ENCODE results near the gene TP63.

Gene TP63

DNA sequence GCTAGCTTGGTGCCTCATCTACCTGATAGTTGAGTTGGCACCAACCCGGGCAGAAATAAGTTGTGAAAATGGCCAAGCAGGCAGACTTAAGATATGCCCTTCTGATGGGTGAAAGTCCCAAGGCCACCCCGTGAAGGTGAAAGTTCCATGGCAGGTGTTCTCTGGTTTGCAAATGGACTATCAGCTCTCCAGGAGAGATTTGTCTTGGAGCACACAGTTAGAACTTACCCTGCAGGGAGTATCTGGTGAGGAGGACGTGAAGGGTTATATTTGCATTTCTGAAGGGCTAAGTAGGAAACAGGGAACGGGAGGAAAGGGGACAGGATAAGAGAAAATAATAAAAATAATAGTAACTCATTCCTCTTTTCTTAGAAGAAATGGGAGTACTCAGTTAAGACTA lies 220.5 kb downstream of the TP63 start:
- no peak for DNase-seq (ENCODE audit: low read depth)
- no peak overlapping the region for H3K4me3 ChIP-seq (ENCODE audit: control insufficient read depth, low read depth, low read length)
- TF ChIP-seq, protein P1, sequence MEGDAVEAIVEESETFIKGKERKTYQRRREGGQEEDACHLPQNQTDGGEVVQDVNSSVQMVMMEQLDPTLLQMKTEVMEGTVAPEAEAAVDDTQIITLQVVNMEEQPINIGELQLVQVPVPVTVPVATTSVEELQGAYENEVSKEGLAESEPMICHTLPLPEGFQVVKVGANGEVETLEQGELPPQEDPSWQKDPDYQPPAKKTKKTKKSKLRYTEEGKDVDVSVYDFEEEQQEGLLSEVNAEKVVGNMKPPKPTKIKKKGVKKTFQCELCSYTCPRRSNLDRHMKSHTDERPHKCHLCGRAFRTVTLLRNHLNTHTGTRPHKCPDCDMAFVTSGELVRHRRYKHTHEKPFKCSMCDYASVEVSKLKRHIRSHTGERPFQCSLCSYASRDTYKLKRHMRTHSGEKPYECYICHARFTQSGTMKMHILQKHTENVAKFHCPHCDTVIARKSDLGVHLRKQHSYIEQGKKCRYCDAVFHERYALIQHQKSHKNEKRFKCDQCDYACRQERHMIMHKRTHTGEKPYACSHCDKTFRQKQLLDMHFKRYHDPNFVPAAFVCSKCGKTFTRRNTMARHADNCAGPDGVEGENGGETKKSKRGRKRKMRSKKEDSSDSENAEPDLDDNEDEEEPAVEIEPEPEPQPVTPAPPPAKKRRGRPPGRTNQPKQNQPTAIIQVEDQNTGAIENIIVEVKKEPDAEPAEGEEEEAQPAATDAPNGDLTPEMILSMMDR (IDR thresholded peaks at IDR 0.05; ENCODE audit: control insufficient read depth, insufficient read depth, low read depth, low read length, missing control alignments): no peak

DNA sequence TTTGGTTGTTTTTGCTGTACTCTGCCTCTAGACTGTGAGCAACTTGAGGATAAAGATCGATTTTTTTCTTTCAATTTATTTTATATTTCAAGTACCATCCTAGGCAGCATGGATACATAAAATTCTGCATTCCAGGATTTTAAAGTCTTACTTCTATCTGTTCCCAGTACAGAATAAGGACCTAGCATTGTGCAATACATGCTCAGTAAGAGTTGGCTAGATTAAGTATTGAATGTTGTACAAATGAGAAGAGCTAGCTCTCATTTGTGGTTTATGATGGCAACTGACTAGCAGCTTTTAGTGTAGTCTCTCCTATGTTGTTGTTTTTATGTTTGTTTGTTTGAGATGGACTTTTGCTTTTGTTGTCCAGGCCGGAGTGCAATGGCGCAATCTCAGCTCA lies 222.7 kb downstream of the TP63 start:
- no peak overlapping the region for H3K4me3 ChIP-seq (ENCODE audit: control insufficient read depth, low read depth, low read length)
- no peak for DNase-seq (ENCODE audit: low read depth)
- TF ChIP-seq, protein P1 (IDR thresholded peaks at IDR 0.05; ENCODE audit: control insufficient read depth, insufficient read depth, low read depth, low read length, missing control alignments): no peak

DNA sequence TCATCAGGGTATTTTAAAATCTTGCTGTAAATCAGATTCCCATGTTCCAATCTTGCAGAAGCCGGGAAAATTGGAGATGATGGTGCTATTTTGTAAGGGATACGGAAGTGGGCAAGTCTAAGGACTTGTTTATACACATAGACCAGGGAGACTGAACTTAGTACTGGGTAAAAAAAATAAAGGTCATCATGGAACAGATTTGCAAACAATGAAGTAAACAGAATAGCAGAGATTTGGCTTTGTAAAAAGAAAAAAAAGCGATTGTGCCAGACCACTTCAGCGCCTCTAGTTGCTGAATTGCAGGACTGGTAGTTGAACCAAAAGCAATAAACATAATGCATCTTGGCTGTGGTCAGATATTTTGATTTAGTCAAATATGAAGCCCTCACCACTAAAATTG lies 229.1 kb downstream of the TP63 start:
- TF ChIP-seq, protein P1 (IDR thresholded peaks at IDR 0.05; ENCODE audit: control insufficient read depth, insufficient read depth, low read depth, low read length, missing control alignments): no peak
- no peak for DNase-seq (ENCODE audit: low read depth)
- no peak overlapping the region for H3K4me3 ChIP-seq (ENCODE audit: control insufficient read depth, low read depth, low read length)

DNA sequence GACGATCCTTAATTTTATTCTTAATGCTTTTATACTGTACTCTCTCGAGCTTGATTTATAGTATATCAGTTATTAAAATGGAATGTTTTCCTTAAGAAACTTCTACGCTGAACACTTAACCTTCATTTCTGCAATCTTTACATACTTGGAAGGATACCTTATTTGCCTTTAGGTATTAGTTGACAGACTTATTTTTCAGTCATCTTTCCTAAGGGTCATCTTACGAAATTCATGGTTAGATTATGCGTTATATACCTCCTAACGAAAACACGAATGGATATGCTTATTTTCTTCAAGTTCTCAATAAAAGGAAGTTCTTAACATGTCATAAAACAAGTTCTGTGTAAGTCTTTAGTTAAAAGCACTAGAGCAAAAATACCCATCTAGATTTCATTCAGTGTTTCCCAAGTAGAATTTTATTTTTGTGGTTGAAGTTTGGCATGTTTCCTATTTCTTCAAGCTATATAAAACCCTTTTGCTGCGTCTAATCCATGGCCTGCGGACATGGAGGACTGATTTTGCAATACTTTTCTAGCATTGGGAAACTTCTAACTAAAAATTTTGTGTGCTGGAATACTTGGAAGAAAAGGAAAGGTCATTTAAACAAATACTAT lies 231.3 kb downstream of the TP63 start:
- TF ChIP-seq, protein P1 (IDR thresholded peaks at IDR 0.05; ENCODE audit: control insufficient read depth, insufficient read depth, low read depth, low read length, missing control alignments): no peak
- peak; percentile 92 for DNase-seq (ENCODE audit: low read depth)
- H3K4me3 ChIP-seq (ENCODE audit: control insufficient read depth, low read depth, low read length): no peak overlapping the region

DNA sequence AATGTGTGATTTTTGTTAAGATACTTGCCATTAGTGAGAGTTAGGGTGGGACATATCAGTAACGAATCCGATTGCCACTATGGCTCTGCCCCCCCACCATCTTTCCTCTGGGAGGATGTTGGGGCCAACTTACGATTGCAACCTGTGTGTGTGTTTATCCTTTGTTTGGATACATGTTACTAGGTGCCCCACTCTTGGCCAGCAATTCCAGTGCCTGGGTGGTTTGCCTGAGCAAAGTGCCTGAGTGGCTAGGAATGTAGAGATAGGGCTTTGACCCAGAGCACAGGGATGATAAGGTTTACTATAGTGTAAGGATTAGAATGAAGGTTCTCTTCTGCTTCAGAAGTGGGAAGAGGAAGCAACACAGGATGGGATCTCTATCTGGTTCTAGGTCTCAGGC lies 231.8 kb downstream of the TP63 start:
- H3K4me3 ChIP-seq (ENCODE audit: control insufficient read depth, low read depth, low read length): no peak overlapping the region
- DNase-seq (ENCODE audit: low read depth): no peak
- TF ChIP-seq, protein P1 (IDR thresholded peaks at IDR 0.05; ENCODE audit: control insufficient read depth, insufficient read depth, low read depth, low read length, missing control alignments): no peak

DNA sequence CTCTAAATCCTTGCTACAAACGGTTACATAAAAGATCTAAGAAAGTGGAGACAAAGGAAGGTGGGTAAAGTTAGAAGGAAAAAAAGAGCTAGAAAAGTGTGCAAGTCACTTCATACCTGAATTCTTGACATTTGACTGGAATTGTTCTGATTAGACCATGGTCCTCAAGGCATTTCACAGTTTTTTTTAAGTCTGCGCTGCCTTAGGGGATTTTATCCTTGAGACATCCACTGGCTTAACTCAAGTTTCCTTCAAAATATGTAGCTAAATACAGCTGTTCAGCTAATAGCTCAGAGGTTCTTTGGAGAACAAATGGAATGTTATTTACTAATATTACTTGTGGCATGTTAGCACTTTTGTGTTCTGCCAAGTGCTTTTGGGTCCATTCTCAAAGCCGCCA lies 236.9 kb downstream of the TP63 start:
- TF ChIP-seq, protein P1 (IDR thresholded peaks at IDR 0.05; ENCODE audit: control insufficient read depth, insufficient read depth, low read depth, low read length, missing control alignments): no peak

DNA sequence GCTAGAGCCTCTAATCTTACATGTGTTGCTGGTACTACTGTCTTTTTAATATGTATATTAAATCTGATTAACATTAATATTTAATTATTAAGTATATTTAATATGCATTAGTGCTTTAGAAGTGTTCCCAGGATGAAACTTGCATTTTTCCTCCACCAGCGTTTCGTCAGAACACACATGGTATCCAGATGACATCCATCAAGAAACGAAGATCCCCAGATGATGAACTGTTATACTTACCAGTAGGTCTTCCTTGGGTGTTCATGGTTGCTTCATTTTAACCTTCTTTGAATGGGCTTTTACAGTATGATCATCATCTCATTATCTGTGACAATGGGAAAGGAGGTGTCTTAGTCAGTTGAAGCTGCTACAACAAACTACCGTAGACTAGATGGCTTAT lies 238.0 kb downstream of the TP63 start:
- DNase-seq (ENCODE audit: low read depth): no peak
- TF ChIP-seq, protein P1 (IDR thresholded peaks at IDR 0.05; ENCODE audit: control insufficient read depth, insufficient read depth, low read depth, low read length, missing control alignments): no peak
- no peak overlapping the region for H3K4me3 ChIP-seq (ENCODE audit: control insufficient read depth, low read depth, low read length)

More for the DNA sequence above, 236.9 kb downstream of the TP63 start:
- no peak for DNase-seq (ENCODE audit: low read depth)
- no peak overlapping the region for H3K4me3 ChIP-seq (ENCODE audit: control insufficient read depth, low read depth, low read length)
